HPDE6-E6E7 (cell line): Measurements from ENCODE around the gene TAF1A.
A peak's percentile ranks its signal among the peaks of the same experiment; 100 is the strongest.
"Not testable (repeated sequence)": the region's sequence is repeated elsewhere in the genome, so short reads cannot be mapped to it uniquely, and the experiment has no call there.

Source experiments
- DNase-seq: peaks from one replicate; pipeline ENCODE4 v3.0.0; 2011; ENCODE audit warnings: missing footprints; ENCODE audit errors: extremely low spot score

Gene TAF1A

GRCh38 chr1:222589462-222590302 lies at the start of gene TAF1A:
TAF1A (minus strand) TSS chr1:222589933.
- peak; percentile 82 for DNase-seq

DNA sequence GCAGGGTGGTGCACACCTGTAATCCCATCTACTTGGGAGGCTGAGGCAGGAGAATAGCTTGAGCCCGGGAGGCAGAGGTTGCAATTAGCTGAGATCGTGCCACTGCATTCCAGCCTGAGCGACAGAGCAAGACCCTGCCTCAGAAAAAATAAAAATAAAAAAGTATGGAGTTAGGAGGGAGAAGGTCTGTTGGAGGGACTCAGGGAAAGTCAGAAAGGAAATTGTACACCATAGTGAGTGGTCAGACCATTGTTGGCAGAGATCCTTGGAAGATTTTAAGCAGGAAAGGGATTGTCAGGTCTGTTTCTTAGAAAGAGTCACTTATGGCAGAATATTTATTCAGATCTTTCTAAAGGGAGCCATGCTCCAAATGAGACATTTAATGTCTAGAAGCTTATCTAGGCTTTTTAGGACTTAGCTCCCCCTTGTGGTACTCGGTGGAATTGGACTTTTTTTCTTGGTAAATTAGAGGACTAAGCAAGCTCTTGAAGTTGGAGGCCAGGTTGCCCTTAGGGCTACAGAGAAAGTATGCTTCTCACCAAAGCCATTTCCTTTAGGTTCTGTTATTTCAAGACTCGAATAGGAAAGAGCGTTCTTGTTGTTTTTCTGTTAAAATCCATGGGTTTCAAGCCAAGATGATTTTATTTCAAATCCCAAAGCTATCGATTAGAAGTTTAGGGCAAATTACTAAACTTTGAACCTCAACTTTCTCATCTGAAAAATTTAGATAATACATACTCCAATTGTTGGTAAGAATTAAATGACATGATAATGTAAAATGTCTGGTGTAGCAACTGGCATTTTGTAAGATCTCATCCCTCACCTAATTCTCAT lies 44.7 kb upstream of the TAF1A start:
- DNase-seq: peak; percentile 26

GRCh38 chr1:222632749-222633148 lies 43.0 kb upstream of the TAF1A start:
- no peak for DNase-seq

DNA sequence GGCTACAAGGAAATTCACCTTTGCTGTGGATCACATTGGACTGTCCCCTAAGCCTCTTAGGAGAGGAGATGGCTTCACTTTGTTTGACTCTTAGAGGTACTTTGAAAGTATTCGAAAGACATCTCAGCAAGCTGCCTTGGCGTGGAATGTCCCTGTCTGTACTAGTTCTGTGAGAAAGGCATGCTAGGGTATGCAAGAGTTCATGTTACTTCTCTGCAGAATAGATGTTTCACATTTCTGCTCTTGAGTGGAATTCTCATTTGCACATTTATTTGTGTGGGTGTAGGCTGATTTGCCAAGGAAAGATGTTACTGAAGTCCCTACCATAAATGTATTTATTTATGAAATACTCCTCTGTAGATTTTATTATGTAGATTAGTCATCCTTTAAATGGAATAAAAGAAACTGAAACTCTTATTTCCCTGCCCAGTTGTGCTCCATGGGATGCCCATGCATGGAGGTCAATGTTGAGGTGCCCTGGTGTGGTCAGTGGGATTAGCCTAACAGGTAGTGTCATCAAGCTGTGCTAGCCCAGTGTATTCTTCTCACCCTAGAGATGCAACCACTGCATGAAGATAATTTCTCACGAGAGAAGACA lies 42.0 kb upstream of the TAF1A start:
- no peak for DNase-seq

DNA sequence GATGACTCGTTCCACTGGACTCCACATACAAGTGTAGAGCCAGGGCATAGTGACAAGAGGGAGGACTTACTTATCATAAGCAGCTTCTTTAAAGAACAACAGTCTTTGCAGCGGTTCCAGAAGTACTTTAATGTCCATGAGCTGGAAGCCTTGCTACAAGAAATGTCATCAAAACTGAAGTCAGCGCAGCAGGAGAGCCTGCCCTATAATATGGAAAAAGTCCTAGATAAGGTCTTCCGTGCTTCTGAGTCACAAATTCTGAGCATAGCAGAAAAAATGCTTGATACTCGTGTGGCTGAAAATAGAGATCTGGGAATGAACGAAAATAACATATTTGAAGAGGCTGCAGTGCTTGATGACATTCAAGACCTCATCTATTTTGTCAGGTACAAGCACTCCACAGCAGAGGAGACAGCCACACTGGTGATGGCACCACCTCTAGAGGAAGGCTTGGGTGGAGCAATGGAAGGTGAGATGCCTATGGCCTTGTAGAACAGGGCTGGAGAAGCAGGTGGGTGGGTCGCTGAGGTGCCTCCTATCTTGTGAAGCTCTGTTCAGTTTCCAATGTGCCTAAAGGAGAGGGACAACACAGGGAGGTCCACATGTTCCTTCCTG lies 40.3 kb upstream of the TAF1A start:
- DNase-seq: no peak

DNA sequence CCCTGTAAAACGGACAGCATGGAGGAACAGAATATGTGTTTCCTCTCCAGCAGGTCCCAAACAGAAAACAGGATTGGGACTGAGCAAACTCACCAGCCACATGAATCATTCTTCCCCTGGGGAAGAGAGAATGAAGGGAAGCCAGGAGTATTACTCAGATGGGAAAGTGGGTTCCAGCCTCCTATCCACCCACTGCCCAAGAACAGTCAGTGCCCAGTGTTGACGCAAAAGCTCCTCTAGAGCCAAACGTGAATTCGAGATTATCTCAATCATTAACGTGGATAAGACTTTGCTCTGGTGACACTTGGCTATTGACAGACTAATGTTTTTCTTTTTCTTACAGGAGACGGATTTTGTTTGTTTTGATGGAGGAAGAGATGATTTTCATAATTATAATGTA lies 37.5 kb upstream of the TAF1A start:
- no peak for DNase-seq

GRCh38 chr1:222624214-222624613 lies 34.5 kb upstream of the TAF1A start:
- DNase-seq: no peak

DNA sequence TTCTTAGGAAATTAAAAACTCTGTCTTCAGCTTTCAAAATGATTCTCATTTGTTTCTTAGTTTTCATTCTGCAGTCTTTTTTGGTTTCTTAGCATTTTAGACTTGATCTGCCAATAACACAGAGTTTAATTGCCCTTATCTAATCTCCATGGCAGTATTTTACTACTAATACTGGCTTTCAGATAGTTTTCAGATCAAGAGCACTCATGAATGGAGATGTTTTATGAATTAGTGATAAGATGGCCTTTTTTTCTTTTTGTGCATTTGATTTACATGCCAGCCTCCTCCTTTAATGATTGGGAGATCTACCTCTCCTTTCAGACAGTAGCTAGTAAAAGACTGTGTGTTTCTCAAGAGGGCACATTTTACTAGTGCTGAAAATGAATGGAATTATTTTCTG lies 33.7 kb upstream of the TAF1A start:
- no peak for DNase-seq

- no peak for DNase-seq
These were observed 33.0 kb upstream of the TAF1A start for GRCh38 chr1:222622765-222623164.

GRCh38 chr1:222620566-222620965 lies 30.8 kb upstream of the TAF1A start:
- no peak for DNase-seq

DNA sequence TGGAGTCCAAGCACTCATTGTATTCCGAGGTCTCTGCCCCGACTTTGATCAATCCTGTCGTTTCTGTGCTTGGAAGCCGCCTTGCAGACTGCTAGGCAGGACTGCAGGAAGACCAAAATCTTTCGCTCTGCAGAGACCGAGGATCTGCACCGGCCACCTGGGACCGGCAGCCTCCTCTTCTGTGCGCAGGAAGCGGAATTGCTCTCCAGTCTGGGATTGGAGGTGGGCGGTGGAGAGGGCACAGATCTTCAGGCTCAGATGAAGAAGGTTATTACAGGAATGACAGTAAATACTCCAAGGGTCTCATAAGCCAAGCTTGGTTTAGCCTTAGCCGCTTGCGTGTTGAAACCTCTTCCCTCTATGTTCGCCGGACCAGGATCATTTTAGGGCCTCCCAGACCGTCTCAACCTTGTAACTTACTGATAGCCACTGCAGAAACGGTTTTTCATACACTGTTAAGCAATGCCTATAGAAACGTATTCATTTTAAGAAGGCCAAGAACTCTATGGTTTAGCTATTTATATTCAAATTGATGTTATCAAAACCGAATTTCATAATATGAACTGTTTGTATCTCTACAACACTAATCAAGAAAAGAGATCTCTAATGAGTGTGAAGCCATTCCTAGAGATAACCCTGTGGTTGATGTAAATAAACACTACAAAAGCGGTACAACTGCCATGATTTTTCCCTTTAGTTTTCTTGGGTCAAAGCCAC lies 29.3 kb upstream of the TAF1A start:
- DNase-seq: no peak

GRCh38 chr1:222618001-222618879 lies 28.5 kb upstream of the TAF1A start, which contains the start of gene MIA3:
MIA3 (plus strand) TSS chr1:222618097; CDS start chr1:222618111, 14 bp downstream.
- peak; percentile 84 for DNase-seq

DNA sequence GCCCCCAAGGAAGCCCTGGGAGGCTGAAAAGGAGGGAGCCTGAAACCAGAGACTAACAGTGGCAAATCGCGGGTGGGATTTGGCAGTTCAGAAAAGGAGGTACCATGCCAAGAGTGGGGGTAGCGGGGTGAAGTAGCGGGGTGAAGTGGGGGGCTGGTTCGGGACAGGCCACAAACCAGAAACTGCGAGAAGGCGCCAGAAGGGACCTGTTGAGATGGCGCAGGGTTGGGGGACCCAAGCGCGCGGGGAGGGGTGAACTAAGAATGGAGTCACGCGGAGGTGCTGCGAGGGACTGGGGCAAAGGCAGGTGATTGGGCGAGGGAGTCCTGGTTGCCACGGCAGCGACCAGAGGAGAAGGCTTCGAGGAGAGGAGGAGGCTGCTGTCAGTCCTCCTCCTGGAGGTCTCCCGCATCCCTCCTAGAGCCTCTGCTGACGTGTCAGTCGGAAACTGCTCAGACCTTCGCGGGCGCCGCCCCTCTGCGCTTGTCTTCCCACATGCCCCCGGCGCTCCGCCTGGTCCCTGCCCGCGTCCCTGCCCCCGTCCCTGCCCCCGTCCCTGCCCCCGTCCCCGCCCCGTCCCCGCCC lies 27.7 kb upstream of the TAF1A start:
- peak; percentile 81 for DNase-seq

GRCh38 chr1:222616525-222616924 lies 26.8 kb upstream of the TAF1A start:
- no peak for DNase-seq

GRCh38 chr1:222613627-222614026 lies 23.9 kb upstream of the TAF1A start:
- DNase-seq: no peak

DNA sequence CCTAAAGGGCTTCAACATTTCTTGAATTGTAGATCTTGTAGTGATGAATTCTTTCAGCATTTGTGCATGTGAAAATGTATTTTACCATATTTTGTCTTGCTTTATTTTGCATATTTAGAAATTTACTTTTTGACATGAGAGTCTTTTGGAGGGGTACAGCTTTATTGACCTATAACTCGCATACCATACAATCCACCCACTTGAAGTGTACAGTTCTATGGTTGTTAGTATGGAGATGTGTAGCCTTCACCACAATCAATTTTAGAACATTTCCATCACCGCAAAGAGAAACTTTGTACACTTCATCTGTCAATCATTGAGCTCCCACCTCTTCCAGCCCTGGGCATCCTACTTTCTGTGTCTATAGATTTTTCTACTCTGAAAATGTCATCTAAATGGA lies 21.0 kb upstream of the TAF1A start:
- DNase-seq: no peak

GRCh38 chr1:222609111-222609510 lies 19.4 kb upstream of the TAF1A start:
- not testable (repeated sequence) for DNase-seq

GRCh38 chr1:222606757-222607156 lies 17.0 kb upstream of the TAF1A start:
- no peak for DNase-seq

- DNase-seq: no peak
These were observed 11.5 kb upstream of the TAF1A start for GRCh38 chr1:222601257-222601656.

DNA sequence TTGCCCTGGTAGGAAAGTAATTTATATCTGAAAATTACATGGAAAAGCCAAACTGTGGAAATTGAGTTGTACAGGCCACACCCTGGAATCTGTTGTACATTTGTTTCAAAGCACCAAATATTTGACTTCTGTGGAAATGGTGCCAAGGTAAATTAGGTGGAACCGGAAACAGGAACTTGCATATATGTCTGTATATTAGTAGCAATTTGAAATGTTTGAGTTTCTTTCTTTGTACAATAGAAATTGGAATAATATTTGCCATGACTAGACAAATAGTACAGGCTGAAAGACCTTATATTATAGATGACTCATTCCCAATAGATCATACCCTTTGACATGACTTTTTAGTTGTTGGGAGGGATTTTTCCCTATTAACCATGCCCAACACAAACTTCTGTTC lies 10.5 kb upstream of the TAF1A start:
- DNase-seq: no peak
